Upper lobe of left lung (tissue), 6 donors: Measurements from ENCODE around the gene EHD4. TPM values are rescaled to one million over a fixed set of nuclear protein-coding genes. Genes with fewer than 3 reads are reported as not detected.

Experiments
- ATAC-seq, 2 donors: fragments of 200-7000 bp; cut with Tn5 transposase; one replicate each; pipeline ENCODE4 v1.9.1; 2022; ENCODE audit warnings: mild to moderate bottlenecking in 2 of 2, moderate library complexity in 2 of 2; ENCODE audit not compliant: low FRiP score in 2 of 2
- DNase-seq, 2 donors: peaks; one replicate each; pipeline ENCODE4 v3.0.0-alpha.2; 2019 to 2020
- H3K27ac ChIP-seq, 4 donors: fragments of 200-600 bp; sonication (generic); one replicate each; pipeline ENCODE4 v1.5.1; 2016 to 2019
- H3K27me3 ChIP-seq, 4 donors: fragments of 200-600 bp; sonication (generic); one replicate each; pipeline ENCODE4 v1.5.1; 2017 to 2019
- H3K36me3 ChIP-seq, 4 donors: fragments of 200-600 bp; sonication (generic); one replicate each; pipeline ENCODE4 v1.5.1; 2016 to 2019
- H3K4me1 ChIP-seq, 4 donors: fragments of 200-600 bp; sonication (generic); one replicate each; pipeline ENCODE4 v1.5.1; 2018 to 2019
- H3K4me3 ChIP-seq, 4 donors: fragments of 200-600 bp; sonication (generic); one replicate each; pipeline ENCODE4 v1.5.1; 2017 to 2019; ENCODE audit warnings: mild to moderate bottlenecking in 2 of 4, moderate library complexity in 1 of 4
- H3K9me3 ChIP-seq, 4 donors: fragments of 200-600 bp; sonication (generic); one replicate each; pipeline ENCODE4 v1.5.1; 2018 to 2019
- CTCF ChIP-seq, 6 experiments: fragments of 450-650 bp in 4 of 6; fragments of 200-600 bp in 2 of 6; sonication (generic) in 2 of 6; IDR thresholded peaks; one replicate each; pipeline ENCODE4 v1.5.1; 2016 to 2019; ENCODE audit warnings: antibody characterized with exemption in 6 of 6
- EP300 ChIP-seq, 4 donors: sonication (generic); formaldehyde crosslinking; IDR thresholded peaks; one replicate each; pipeline ENCODE4 v1.5.1; 2017; ENCODE audit warnings: antibody characterized with exemption in 4 of 4, control low read depth in 2 of 4
- POLR2A ChIP-seq, 4 donors: fragments of 450-650 bp; IDR thresholded peaks; one replicate each; pipeline ENCODE4 v1.5.1; 2016 to 2017; ENCODE audit warnings: antibody characterized with exemption in 4 of 4, mild to moderate bottlenecking in 2 of 4
- POLR2AphosphoS5 ChIP-seq, 2 donors: sonication (generic); formaldehyde crosslinking; IDR thresholded peaks; one replicate each; pipeline ENCODE4 v1.5.1; 2017; ENCODE audit warnings: antibody characterized with exemption in 2 of 2
- WGBS, 2 donors: methylation state at CpG; one replicate each; pipeline ENCODE4 v1.1.5; 2017 to 2018; 5-methylcytosine and 5-hydroxymethylcytosine counted together
- total RNA-seq, 6 donors: library from RNA; depleted of rRNA in 4 of 6; stranded (reverse); fragments of >200 nt in 4 of 6; gene quantifications; one replicate each; pipeline versions ENCODE4 v1.1.0 to v1.2.1, GENCODE V29; 2016 to 2021
- donor health status: DM: no; HTN: no; CAD: no; lungs with moderate emphysema.
- donor health status: DM: no; HTN: yes; CAD: no; lungs with severe emphysema.

EHD4 gene
- total RNA-seq, 6 donors from 2014 or later = 23.0 to 46.4 (median 31.5) TPM

GRCh38 chr15:41861736-41862356 lies 110.5 kb downstream of the EHD4 start:
- no peak overlapping the region for H3K4me3 ChIP-seq
- no peak overlapping the region for H3K27ac ChIP-seq
- TF ChIP-seq POLR2A (IDR thresholded peaks at IDR 0.05) (no peak), CTCF (IDR thresholded peaks at IDR 0.05) (no peak), POLR2AphosphoS5 (IDR thresholded peaks at IDR 0.05) (no peak), EP300 (IDR thresholded peaks at IDR 0.05) (no peak)
- DNase-seq = peak in 1 of 2 donors; percentile 61
- ATAC-seq = no peak
- WGBS, 2 donors = 90% methylated on average over 15 to 18 of the region's 18 CpGs
- no peaks in the 10 kb centered on the region for H3K27me3 ChIP-seq
- H3K9me3 ChIP-seq = no peaks in the 10 kb centered on the region
- H3K4me1 ChIP-seq = peaks cover 0 to 6% (median 2%) of the 10 kb centered on the region in 4 donors
- no peaks in the 10 kb centered on the region for H3K36me3 ChIP-seq

GRCh38 chr15:41860049-41860828 lies 112.1 kb downstream of the EHD4 start:
- Histone ChIP-seq H3K36me3 (no peaks in the 10 kb centered on the region), H3K27ac (no peak overlapping the region), H3K27me3 (no peaks in the 10 kb centered on the region), H3K4me3 (no peak overlapping the region), H3K9me3 (no peaks in the 10 kb centered on the region), H3K4me1 (peaks cover 0 to 6% (median 2%) of the 10 kb centered on the region in 4 donors)
- TF ChIP-seq EP300 (IDR thresholded peaks at IDR 0.05) (no peak), CTCF (IDR thresholded peaks at IDR 0.05) (peak in 4 of 6 experiments; percentile 12 to 13 (median 12)), POLR2A (IDR thresholded peaks at IDR 0.05) (no peak)
- DNase-seq (peak in 1 of 2 donors; percentile 71), ATAC-seq (no peak)
- WGBS, 2 donors = 50 to 66% methylated on average over 8 to 15 of the region's 15 CpGs

GRCh38 chr15:41858756-41859155 lies 113.6 kb downstream of the EHD4 start:
- no peaks in the 10 kb centered on the region for H3K36me3 ChIP-seq
- WGBS, 2 donors = 97% methylated on average over 4 to 14 of the region's 15 CpGs
- no peak for ATAC-seq
- DNase-seq = peak in 1 of 2 donors; percentile 55
- TF ChIP-seq EP300 (IDR thresholded peaks at IDR 0.05) = no peak
- no peak for TF ChIP-seq POLR2A (IDR thresholded peaks at IDR 0.05)
- TF ChIP-seq CTCF (IDR thresholded peaks at IDR 0.05) = no peak
- TF ChIP-seq POLR2AphosphoS5 (IDR thresholded peaks at IDR 0.05) = no peak
- no peaks in the 10 kb centered on the region for H3K9me3 ChIP-seq
- peaks cover 0 to 6% (median 2%) of the 10 kb centered on the region in 4 donors for H3K4me1 ChIP-seq
- no peak overlapping the region for H3K4me3 ChIP-seq
- H3K27me3 ChIP-seq = no peaks in the 10 kb centered on the region
- H3K27ac ChIP-seq = no peak overlapping the region

- TF ChIP-seq CTCF (IDR thresholded peaks at IDR 0.05) = no peak
- TF ChIP-seq POLR2AphosphoS5 (IDR thresholded peaks at IDR 0.05) = no peak
- TF ChIP-seq EP300 (IDR thresholded peaks at IDR 0.05) = no peak
- TF ChIP-seq POLR2A (IDR thresholded peaks at IDR 0.05) = no peak
Measured at GRCh38 chr15:41857316-41857715, 115.0 kb downstream of the EHD4 start.

More at GRCh38 chr15:41857316-41857715, 115.0 kb downstream of the EHD4 start:
- Histone ChIP-seq H3K27ac (no peak overlapping the region), H3K4me3 (no peak overlapping the region), H3K36me3 (no peaks in the 10 kb centered on the region), H3K27me3 (no peaks in the 10 kb centered on the region), H3K9me3 (no peaks in the 10 kb centered on the region), H3K4me1 (peaks cover 0 to 14% (median 8%) of the 10 kb centered on the region in 4 donors)
- ATAC-seq (no peak), DNase-seq (peak in 1 of 2 donors; percentile 76)
- 89 to 91% methylated on average over 7 to 9 of the region's 9 CpGs for WGBS, 2 donors
